ENCODE data around the gene NSUN7.

NSUN7 gene

DNA sequence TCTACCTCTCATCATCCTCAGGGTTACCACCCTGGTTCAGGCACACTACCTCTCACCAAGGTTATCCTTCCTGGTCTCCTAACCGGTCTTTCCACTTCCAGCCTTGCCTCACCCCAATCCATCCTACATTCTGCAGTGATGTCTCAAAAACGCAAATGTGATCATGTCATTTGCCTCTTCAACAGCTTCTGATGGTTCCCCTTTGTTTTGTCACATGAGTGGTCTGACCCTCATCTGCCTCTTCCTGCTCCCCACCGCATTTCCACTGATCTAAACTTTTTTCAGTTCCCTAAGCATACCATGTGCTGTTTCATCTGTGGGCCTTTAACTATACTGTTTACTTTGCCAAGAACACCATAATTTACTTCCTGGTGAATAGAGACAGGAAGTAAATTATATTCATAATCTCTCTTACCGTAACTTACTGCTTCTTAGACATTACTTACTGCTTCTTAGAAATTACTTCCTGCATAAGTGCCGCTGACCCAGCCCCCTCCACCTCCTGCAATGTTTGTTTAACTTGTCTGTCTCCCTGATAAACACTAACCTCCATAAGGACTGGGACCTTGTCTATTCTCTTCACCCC lies 27.1 kb upstream of the NSUN7 start:
- no peak overlapping the region for H2AFZ ChIP-seq (ENCODE audit: low read depth, low read length)
- H3K4me3 ChIP-seq (ENCODE audit: low read length), result no peak overlapping the region
- no peaks in the 10 kb centered on the region for H3K4me1 ChIP-seq (ENCODE audit: insufficient read depth, low read length)
- no peaks in the 10 kb centered on the region for H3K9me3 ChIP-seq (ENCODE audit: low read length)
- no peaks in the 10 kb centered on the region for H3K36me3 ChIP-seq (ENCODE audit: insufficient read depth, low read length)
- H3K27me3 ChIP-seq (ENCODE audit: insufficient read depth, low read length), result no peaks in the 10 kb centered on the region

DNA sequence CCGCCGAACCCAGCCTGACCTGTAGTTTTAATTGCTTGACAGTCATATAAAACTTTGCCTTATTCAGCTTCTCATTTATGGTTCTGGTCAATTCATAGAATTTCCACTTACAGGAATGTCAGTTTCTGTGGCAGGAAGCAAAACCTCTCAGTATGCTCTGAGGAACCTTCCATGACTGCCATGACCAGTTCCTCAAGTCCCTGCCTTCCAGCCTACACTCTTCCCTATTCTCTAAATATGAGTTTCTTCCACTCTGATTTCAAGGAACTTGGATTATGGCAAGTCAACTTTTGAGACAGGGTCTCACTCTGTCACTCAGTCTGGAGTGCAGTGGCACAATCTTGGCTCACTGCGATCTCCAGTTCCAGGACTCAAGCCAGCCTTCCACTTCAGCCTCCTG lies 26.0 kb upstream of the NSUN7 start:
- Histone ChIP-seq H3K36me3 (ENCODE audit: insufficient read depth, low read length) (no peaks in the 10 kb centered on the region), H2AFZ (ENCODE audit: low read depth, low read length) (no peak overlapping the region), H3K4me1 (ENCODE audit: insufficient read depth, low read length) (peaks cover 5% of the 10 kb centered on the region), H3K9me3 (ENCODE audit: low read length) (no peaks in the 10 kb centered on the region), H3K4me3 (ENCODE audit: low read length) (no peak overlapping the region), H3K27me3 (ENCODE audit: insufficient read depth, low read length) (no peaks in the 10 kb centered on the region)

DNA sequence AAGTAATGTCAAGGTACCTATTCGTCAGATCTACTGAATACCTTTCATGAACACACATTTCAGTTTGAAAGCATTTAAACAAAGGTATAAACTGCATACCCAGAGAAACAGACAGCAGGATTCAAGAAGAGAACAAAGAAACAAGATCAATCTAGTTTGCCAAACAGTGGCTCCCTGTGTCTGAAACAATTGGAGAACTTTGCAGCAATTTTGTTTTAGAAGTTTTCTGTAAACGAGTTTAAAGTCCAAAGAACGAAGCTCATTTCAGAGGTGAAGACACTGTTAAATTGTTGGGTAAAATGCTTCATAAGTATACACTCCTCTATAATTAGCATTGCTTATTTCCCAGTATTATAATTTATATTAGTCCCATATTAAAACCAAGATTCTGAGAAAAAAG lies 21.4 kb upstream of the NSUN7 start:
- no peaks in the 10 kb centered on the region for H3K36me3 ChIP-seq (ENCODE audit: insufficient read depth, low read length)
- peak overlapping the region; percentile 90 for H2AFZ ChIP-seq (ENCODE audit: low read depth, low read length)
- H3K4me3 ChIP-seq (ENCODE audit: low read length), result no peak overlapping the region
- no peaks in the 10 kb centered on the region for H3K27me3 ChIP-seq (ENCODE audit: insufficient read depth, low read length)
- peaks cover 5% of the 10 kb centered on the region for H3K4me1 ChIP-seq (ENCODE audit: insufficient read depth, low read length)
- no peaks in the 10 kb centered on the region for H3K9me3 ChIP-seq (ENCODE audit: low read length)

DNA sequence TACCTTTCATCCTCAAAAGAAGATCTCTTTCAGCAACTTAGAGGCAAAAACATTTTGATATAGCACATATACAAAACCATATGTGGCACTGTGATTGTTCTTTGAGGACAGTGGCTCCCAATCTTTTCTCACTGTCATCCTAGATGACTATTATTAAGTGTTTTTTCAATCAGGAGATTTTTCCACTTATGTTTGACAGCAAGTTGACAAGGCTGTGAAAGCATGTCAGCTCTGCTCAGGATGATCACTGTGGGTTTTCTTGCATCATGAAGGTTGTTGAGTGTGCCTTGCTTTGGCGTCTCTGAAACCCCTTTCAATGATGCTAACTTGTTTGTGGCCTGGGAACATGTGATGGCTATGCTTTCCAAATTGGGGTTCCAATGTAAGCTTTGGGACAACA lies 20.2 kb upstream of the NSUN7 start:
- no peaks in the 10 kb centered on the region for H3K36me3 ChIP-seq (ENCODE audit: insufficient read depth, low read length)
- H3K4me1 ChIP-seq (ENCODE audit: insufficient read depth, low read length), result peaks cover 5% of the 10 kb centered on the region
- no peaks in the 10 kb centered on the region for H3K9me3 ChIP-seq (ENCODE audit: low read length)
- H2AFZ ChIP-seq (ENCODE audit: low read depth, low read length), result no peak overlapping the region
- H3K4me3 ChIP-seq (ENCODE audit: low read length), result no peak overlapping the region
- no peaks in the 10 kb centered on the region for H3K27me3 ChIP-seq (ENCODE audit: insufficient read depth, low read length)

DNA sequence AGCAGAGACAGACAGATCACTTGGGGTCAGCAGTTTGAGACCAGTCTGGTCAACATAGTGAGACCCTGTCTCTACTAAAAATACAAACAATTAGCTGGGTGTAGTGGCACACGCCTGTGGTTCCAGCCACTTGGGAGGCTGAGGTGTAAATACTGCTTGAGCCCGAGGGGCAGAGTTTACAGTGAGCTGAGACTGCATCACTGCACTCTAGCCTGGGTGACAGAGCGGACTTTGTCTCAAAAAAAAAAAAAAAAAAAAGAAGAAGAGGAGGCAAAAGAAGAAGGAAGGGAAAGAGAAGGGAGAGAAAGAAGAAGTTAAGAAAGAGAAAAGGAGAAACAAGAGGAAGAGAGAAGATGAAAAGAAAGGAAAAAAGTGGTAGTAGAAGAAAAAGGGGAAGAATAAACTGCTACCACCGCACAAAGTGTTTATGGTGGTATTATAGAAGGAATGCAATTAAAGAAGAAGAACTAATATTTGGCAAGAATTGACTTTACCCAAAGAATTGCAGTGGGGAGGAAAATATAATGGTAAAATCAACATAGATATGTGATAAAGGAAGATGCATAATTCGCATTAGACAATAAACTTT lies 19.6 kb upstream of the NSUN7 start:
- no peak overlapping the region for H2AFZ ChIP-seq (ENCODE audit: low read depth, low read length)
- H3K36me3 ChIP-seq (ENCODE audit: insufficient read depth, low read length), result no peaks in the 10 kb centered on the region
- no peaks in the 10 kb centered on the region for H3K9me3 ChIP-seq (ENCODE audit: low read length)
- no peaks in the 10 kb centered on the region for H3K27me3 ChIP-seq (ENCODE audit: insufficient read depth, low read length)
- peaks cover 5% of the 10 kb centered on the region for H3K4me1 ChIP-seq (ENCODE audit: insufficient read depth, low read length)
- no peak overlapping the region for H3K4me3 ChIP-seq (ENCODE audit: low read length)

DNA sequence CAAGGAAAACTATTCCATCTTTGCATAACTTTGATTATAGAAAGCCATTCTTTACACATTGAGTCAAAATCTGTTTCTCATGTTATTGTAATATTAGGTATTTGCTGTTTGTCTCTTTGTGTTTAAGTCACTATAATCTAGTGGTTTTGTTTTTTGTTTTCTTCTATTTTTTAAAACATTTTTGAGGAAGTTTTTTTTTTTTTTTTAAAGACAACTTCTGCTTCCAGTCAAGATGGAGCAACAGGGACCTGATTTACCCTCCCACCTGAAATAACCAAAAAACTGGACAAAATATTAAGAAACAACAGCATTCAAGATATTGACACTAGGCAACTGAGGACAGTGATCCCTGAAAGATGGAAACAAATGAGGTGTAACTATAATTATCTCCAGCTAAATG lies 18.4 kb upstream of the NSUN7 start:
- no peak overlapping the region for H2AFZ ChIP-seq (ENCODE audit: low read depth, low read length)
- H3K9me3 ChIP-seq (ENCODE audit: low read length), result no peaks in the 10 kb centered on the region
- peaks cover 5% of the 10 kb centered on the region for H3K4me1 ChIP-seq (ENCODE audit: insufficient read depth, low read length)
- no peaks in the 10 kb centered on the region for H3K36me3 ChIP-seq (ENCODE audit: insufficient read depth, low read length)
- no peaks in the 10 kb centered on the region for H3K27me3 ChIP-seq (ENCODE audit: insufficient read depth, low read length)
- H3K4me3 ChIP-seq (ENCODE audit: low read length), result no peak overlapping the region

DNA sequence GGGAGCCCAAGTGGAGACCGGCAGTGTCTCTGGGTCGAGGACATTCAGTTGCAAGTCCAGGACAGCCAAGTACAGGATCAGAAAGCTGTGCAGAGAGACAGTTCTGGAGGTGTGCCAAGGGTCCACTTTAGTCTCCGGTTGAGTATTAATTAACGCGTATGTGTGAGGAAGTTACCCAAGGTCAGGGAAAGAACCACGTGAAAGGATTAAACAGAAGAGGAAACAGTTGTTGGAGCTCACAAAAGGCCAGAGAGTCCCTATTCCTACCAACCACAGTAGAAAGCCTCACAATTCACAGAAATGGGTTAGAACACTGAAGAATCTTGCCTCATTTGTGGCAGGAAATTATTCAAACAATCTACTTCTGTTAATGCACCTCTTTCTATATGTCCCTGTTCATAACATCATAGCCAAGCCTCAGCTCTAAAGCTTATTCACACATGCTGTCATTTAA lies 17.9 kb upstream of the NSUN7 start:
- Histone ChIP-seq H3K9me3 (ENCODE audit: low read length) (no peaks in the 10 kb centered on the region), H3K4me1 (ENCODE audit: insufficient read depth, low read length) (peaks cover 5% of the 10 kb centered on the region), H3K4me3 (ENCODE audit: low read length) (no peak overlapping the region), H3K36me3 (ENCODE audit: insufficient read depth, low read length) (no peaks in the 10 kb centered on the region), H2AFZ (ENCODE audit: low read depth, low read length) (no peak overlapping the region), H3K27me3 (ENCODE audit: insufficient read depth, low read length) (no peaks in the 10 kb centered on the region)

DNA sequence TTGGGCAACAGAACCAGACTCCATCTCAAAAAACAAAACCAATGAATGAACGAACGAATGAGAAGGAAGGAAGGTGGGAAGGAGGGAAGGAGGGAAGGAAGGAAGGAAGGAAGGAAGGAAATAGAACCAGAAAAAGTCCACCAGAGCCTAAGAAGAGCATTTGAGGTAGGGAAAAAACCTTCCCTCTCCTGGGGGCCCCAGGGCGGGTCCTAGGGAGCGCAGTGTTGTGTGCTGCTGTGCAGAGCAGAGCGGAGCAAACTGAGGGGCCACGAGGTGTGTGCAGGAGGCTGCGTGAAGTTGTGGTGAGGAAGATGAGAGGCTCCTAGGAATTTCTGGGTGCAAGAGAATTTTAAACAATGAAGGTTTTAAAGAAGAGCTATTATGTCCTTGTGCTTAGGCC lies 16.0 kb upstream of the NSUN7 start:
- Histone ChIP-seq H3K9me3 (ENCODE audit: low read length) (no peaks in the 10 kb centered on the region), H3K4me3 (ENCODE audit: low read length) (no peak overlapping the region), H2AFZ (ENCODE audit: low read depth, low read length) (no peak overlapping the region), H3K36me3 (ENCODE audit: insufficient read depth, low read length) (no peaks in the 10 kb centered on the region), H3K27me3 (ENCODE audit: insufficient read depth, low read length) (no peaks in the 10 kb centered on the region), H3K4me1 (ENCODE audit: insufficient read depth, low read length) (no peaks in the 10 kb centered on the region)

DNA sequence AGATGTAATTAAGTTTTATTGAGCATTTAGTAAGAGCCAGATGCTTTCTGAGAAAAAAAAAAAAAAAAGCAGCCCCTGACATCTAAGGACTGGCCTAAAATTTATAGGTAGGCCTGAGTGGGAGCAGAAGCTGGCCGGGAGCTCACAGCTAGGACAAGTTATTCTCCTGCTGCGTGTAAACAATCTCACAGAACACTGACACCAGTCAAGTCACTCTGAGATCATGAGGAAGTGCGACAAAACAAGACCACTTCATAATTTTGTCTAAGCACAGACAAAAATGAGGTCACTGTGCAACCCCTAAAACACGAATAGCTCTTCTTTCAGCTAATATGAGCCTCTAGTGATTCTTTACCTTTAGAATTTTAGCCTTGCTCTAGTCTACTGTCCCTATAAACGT lies 15.3 kb upstream of the NSUN7 start:
- Histone ChIP-seq H3K27me3 (ENCODE audit: insufficient read depth, low read length) (no peaks in the 10 kb centered on the region), H2AFZ (ENCODE audit: low read depth, low read length) (no peak overlapping the region), H3K9me3 (ENCODE audit: low read length) (no peaks in the 10 kb centered on the region), H3K4me3 (ENCODE audit: low read length) (no peak overlapping the region), H3K4me1 (ENCODE audit: insufficient read depth, low read length) (no peaks in the 10 kb centered on the region), H3K36me3 (ENCODE audit: insufficient read depth, low read length) (no peaks in the 10 kb centered on the region)

DNA sequence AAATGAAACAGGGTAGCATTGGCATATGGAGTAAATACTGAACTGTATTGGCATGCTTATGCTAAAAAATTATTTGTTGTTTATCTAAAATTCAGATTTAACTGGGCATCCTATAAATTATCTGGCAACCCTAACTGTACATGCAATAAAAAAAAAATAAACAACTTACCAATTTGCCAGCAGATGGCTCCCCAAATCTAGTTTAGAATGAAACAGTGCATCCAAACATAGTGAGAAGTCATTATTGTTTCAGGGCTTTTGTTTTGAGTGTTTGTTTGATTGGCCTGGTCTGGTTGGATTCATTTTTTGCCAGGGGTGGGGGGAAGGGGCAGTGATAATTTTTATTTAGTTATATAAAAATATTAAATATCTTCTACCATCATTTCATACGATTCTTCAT lies 12.8 kb upstream of the NSUN7 start:
- H3K27me3 ChIP-seq (ENCODE audit: insufficient read depth, low read length), result no peaks in the 10 kb centered on the region
- no peak overlapping the region for H2AFZ ChIP-seq (ENCODE audit: low read depth, low read length)
- H3K4me3 ChIP-seq (ENCODE audit: low read length), result no peak overlapping the region
- no peaks in the 10 kb centered on the region for H3K4me1 ChIP-seq (ENCODE audit: insufficient read depth, low read length)
- H3K36me3 ChIP-seq (ENCODE audit: insufficient read depth, low read length), result no peaks in the 10 kb centered on the region
- no peaks in the 10 kb centered on the region for H3K9me3 ChIP-seq (ENCODE audit: low read length)

DNA sequence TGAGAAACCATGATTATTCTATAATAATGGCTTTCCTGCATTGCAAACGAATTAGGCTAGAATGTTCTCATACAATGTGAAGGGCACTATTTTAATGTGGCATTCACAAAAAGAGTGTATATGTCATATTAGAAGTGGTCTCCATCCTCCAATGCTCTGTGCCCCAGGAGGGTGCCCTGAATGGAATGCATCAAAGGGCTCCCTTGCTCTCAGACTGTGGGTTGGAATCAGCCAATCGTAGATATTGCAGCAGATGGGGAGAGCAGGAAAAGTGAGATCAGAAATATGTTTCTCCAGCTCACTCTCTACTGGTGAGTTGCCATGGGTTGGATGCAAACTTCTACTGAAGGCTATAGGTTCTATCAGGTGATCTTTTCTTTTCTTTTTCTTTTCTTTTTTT lies 11.9 kb upstream of the NSUN7 start:
- H3K4me1 ChIP-seq (ENCODE audit: insufficient read depth, low read length), result no peaks in the 10 kb centered on the region
- H3K9me3 ChIP-seq (ENCODE audit: low read length), result no peaks in the 10 kb centered on the region
- no peak overlapping the region for H2AFZ ChIP-seq (ENCODE audit: low read depth, low read length)
- no peaks in the 10 kb centered on the region for H3K27me3 ChIP-seq (ENCODE audit: insufficient read depth, low read length)
- H3K36me3 ChIP-seq (ENCODE audit: insufficient read depth, low read length), result no peaks in the 10 kb centered on the region
- no peak overlapping the region for H3K4me3 ChIP-seq (ENCODE audit: low read length)

DNA sequence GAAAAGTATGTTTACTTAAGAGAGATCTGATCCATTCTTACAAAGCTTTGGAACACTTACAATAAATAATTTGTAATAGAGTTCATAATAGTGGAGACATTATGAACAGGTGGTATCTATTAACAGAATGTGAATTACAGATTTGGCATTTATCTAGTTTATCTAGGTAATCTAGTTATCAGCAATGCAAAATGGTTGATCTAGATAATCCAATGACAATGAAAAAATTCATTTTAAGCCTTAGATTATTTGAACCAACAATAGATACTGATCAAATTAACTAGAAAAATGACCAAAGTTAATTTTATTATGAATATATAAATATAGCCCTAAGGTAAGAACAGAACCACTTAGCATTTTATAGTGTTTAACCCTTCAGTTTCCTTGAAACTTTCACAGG lies 10.4 kb upstream of the NSUN7 start:
- no peak overlapping the region for H2AFZ ChIP-seq (ENCODE audit: low read depth, low read length)
- no peaks in the 10 kb centered on the region for H3K9me3 ChIP-seq (ENCODE audit: low read length)
- no peaks in the 10 kb centered on the region for H3K4me1 ChIP-seq (ENCODE audit: insufficient read depth, low read length)
- H3K4me3 ChIP-seq (ENCODE audit: low read length), result no peak overlapping the region
- H3K27me3 ChIP-seq (ENCODE audit: insufficient read depth, low read length), result no peaks in the 10 kb centered on the region
- H3K36me3 ChIP-seq (ENCODE audit: insufficient read depth, low read length), result no peaks in the 10 kb centered on the region

DNA sequence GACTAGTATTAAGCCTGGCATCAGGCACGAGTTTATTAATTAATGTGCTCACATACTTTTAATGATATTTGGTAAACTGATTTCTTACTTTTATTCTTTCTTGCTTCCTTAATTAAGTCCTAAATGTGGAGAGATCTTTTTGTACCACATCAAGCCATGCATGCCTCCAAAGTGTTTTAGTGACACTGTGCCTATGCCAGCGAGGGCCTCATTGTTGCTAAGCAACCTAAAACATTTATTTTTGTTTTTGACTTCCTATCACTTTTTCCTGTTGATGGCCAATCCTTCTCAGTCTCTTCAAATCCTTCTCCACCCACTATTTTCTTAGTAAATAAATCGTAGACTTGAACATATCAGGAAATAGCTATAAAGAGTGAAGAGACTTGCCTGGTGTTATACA lies 5.5 kb upstream of the NSUN7 start:
- peaks cover 3% of the 10 kb centered on the region for H3K27me3 ChIP-seq (ENCODE audit: insufficient read depth, low read length)
- H2AFZ ChIP-seq (ENCODE audit: low read depth, low read length), result no peak overlapping the region
- H3K36me3 ChIP-seq (ENCODE audit: insufficient read depth, low read length), result no peaks in the 10 kb centered on the region
- H3K4me1 ChIP-seq (ENCODE audit: insufficient read depth, low read length), result no peaks in the 10 kb centered on the region
- no peak overlapping the region for H3K4me3 ChIP-seq (ENCODE audit: low read length)
- peaks cover 1% of the 10 kb centered on the region for H3K9me3 ChIP-seq (ENCODE audit: low read length)

Data from neuron (in vitro differentiated cells).